MG63 (cell line): Measurements from ENCODE around the gene SLC2A14. TPM values are rescaled to one million over a fixed set of nuclear protein-coding genes. Genes with fewer than 3 reads are reported as not detected.
"Not testable (repeated sequence)": the region's sequence is repeated elsewhere in the genome, so short reads cannot be mapped to it uniquely, and the experiment has no call there.

Source experiments
- DNase-seq: peaks from one replicate; pipeline ENCODE4 v3.0.0-alpha.2; 2020
- H3K27me3 ChIP-seq: fragments of 250-450 bp; sonication (Bioruptor Pico); 2 replicates; pipeline ENCODE4 v1.5.1; 2020; ENCODE audit warnings: mild to moderate bottlenecking, moderate library complexity
- H3K36me3 ChIP-seq: fragments of 250-450 bp; sonication (Bioruptor Pico); 2 replicates; pipeline ENCODE4 v1.5.1; 2020; ENCODE audit warnings: mild to moderate bottlenecking, moderate library complexity
- H3K4me3 ChIP-seq: fragments of 250-450 bp; sonication (Bioruptor Pico); 2 replicates; pipeline ENCODE4 v1.5.1; 2020; ENCODE audit warnings: mild to moderate bottlenecking, moderate library complexity
- H3K9me3 ChIP-seq: fragments of 250-450 bp; sonication (Bioruptor Pico); 2 replicates; pipeline ENCODE4 v1.5.1; 2020; ENCODE audit warnings: mild to moderate bottlenecking, moderate library complexity
- total RNA-seq: library from RNA; depleted of rRNA; stranded (reverse); fragments of >200 nt; shearing (Covaris generic); gene quantifications from 2 replicates; pipeline ENCODE4 v1.2.3, GENCODE V29; 2014; ENCODE audit warnings: low replicate concordance; rRNA removed

The SLC2A14 gene
- total RNA-seq, 1 experiment from 2014 or later, result not detected

DNA sequence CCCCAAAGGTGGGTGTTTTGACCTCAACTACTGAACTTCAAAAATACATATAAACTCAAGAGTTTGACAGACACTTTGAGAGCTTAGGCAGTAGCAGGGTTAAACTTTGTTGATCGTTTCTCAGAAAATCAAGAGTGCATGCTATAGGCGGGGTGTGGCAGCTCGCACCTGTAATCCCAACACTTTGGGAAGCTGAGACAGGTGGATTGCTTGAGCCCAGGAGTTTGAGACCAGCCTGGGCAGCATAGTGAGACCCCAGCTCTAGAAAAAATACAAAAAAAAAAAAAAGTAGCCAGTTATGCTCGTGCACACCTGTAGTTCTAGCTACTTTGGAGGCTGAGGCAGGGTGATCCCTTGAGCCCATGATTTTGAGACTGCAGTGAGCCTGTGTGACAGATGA, 71.3 kb downstream of the SLC2A14 start:
- no peaks in the 10 kb centered on the region for H3K36me3 ChIP-seq
- no peaks in the 10 kb centered on the region for H3K27me3 ChIP-seq
- no peak for DNase-seq
- H3K4me3 ChIP-seq, result no peak overlapping the region
- H3K9me3 ChIP-seq, result no peaks in the 10 kb centered on the region

- not testable (repeated sequence) for H3K27me3 ChIP-seq, DNase-seq, H3K36me3 ChIP-seq, H3K4me3 ChIP-seq, H3K9me3 ChIP-seq
Observed at GRCh38 chr12:7798750-7799308, 73.9 kb downstream of the SLC2A14 start.

DNA sequence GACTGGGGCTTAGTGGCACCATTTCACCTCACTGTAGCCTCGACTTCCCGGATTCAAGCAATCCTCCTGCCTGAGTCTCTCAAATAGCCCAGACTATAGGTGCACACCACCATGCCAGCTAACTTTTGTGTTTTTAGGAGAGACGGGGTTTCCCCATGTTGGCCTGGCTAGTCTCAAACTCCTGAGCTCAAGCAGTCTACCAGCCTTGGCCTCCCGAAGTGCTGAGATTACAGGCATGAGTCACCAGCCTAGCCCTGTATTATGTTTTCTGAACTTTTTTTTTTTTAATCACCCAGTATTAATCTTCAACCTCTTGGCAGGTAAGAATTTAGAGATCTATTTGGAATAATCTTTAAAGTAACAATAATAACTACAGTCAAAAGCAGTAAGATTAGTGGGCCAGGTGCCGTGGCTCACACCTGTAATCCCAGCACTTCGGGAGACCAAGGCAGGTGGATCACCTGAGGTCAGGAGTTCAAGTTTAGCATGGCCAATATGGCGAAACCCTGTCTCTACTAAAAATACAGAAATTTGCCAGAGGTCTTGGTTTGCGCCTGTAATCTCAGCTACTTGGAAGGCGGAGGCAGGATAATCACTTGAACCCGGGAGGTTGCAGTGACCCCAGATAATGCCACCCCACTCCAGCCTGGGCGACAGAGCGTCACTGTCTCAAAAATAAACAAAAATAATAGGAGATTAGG, 74.9 kb downstream of the SLC2A14 start:
- peak; percentile 10 for DNase-seq
- no peaks in the 10 kb centered on the region for H3K27me3 ChIP-seq

DNA sequence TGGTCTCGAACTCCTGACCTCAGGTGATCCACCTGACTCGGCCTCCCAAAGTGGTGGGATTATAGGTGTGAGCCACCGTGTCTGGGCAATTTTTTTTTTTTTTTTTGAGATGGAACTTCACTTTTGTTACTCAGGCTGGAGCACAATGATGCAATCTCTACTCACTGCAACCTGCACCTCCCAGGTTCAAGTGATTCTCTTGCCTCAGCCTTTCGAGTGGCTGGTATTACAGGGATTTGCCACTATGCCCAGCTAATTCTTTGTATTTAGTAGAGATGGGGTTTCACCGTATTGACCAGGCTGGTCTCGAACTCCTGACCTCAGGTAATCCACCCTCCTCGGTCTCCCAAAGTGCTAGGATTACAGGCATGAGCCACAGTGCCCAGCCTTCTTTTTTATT, 75.4 kb downstream of the SLC2A14 start:
- not testable (repeated sequence) for H3K36me3 ChIP-seq, DNase-seq, H3K4me3 ChIP-seq, H3K27me3 ChIP-seq, H3K9me3 ChIP-seq

More for the DNA sequence above, 74.9 kb downstream of the SLC2A14 start:
- Histone ChIP-seq H3K36me3 (no peaks in the 10 kb centered on the region), H3K4me3 (no peak overlapping the region), H3K9me3 (no peaks in the 10 kb centered on the region)

DNA sequence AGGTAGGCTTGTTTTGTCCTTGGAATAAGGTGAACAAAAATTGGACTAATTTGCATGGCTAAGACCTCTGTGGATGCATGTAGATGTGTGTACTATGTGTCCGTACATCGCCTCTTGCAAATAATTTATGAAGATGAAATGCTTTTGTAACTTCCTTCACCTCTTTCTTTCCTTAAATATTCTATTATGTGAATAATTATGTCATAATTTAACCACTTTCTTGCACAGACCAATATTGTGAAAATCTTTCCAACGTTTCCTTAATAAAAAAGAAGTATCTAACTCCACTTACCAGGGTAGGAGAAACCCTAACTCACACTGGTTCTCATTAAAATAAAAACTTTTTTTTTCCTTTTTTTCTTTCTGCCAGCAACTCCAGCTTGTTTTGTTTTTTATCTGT, 79.5 kb downstream of the SLC2A14 start:
- no peak for DNase-seq
- no peaks in the 10 kb centered on the region for H3K27me3 ChIP-seq
- no peaks in the 10 kb centered on the region for H3K9me3 ChIP-seq
- no peak overlapping the region for H3K4me3 ChIP-seq
- no peaks in the 10 kb centered on the region for H3K36me3 ChIP-seq

GRCh38 chr12:7788884-7789528, 83.7 kb downstream of the SLC2A14 start, which contains the start of gene NANOG:
NANOG (plus strand) TSS chr12:7789402; CDS start chr12:7789615, 213 bp downstream.
- not testable (repeated sequence) for DNase-seq, H3K27me3 ChIP-seq, H3K4me3 ChIP-seq, H3K9me3 ChIP-seq, H3K36me3 ChIP-seq

GRCh38 chr12:7788294-7788660, 84.4 kb downstream of the SLC2A14 start:
- Histone ChIP-seq H3K4me3 (no peak overlapping the region), H3K27me3 (peaks cover 6% of the 10 kb centered on the region; the same call in 1 of the 2 replicates), H3K9me3 (no peaks in the 10 kb centered on the region), H3K36me3 (no peaks in the 10 kb centered on the region)
- no peak for DNase-seq

GRCh38 chr12:7787574-7788293, 85.0 kb downstream of the SLC2A14 start:
- Histone ChIP-seq H3K36me3 (no peaks in the 10 kb centered on the region), H3K9me3 (no peaks in the 10 kb centered on the region), H3K4me3 (no peak overlapping the region), H3K27me3 (peaks cover 6% of the 10 kb centered on the region; the same call in 1 of the 2 replicates)
- DNase-seq, result peak; percentile 16

- H3K36me3 ChIP-seq, result no peaks in the 10 kb centered on the region
- H3K9me3 ChIP-seq, result no peaks in the 10 kb centered on the region
- DNase-seq, result no peak
- H3K27me3 ChIP-seq, result peaks cover 6% of the 10 kb centered on the region; the same call in 1 of the 2 replicates
- no peak overlapping the region for H3K4me3 ChIP-seq
Observed at GRCh38 chr12:7784701-7785100, 88.0 kb downstream of the SLC2A14 start.

- not testable (repeated sequence) for H3K36me3 ChIP-seq, H3K9me3 ChIP-seq, H3K27me3 ChIP-seq, H3K4me3 ChIP-seq, DNase-seq
Observed at GRCh38 chr12:7783433-7783832, 89.3 kb downstream of the SLC2A14 start.

DNA sequence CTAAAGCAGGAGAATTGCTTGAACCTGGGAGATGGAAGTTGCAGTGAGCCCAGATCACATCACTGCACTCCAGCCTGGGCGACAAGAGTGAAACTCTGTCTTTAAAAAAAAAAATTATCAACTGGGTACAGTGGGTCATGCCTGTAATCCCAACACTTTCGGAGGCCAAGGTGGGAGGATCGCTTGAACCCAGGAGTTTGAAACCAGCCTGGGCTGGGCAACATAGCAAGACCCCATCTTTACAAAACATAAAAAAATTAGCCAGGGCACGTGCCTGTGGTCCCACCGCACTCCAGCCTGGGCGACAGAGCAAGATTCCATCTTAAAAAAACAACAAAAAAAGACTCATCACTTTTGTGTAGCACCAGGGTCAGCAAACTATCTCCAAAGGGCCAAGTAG, 90.7 kb downstream of the SLC2A14 start:
- Histone ChIP-seq H3K36me3 (no peaks in the 10 kb centered on the region), H3K9me3 (no peaks in the 10 kb centered on the region), H3K4me3 (no peak overlapping the region), H3K27me3 (no peaks in the 10 kb centered on the region)
- DNase-seq, result no peak

DNA sequence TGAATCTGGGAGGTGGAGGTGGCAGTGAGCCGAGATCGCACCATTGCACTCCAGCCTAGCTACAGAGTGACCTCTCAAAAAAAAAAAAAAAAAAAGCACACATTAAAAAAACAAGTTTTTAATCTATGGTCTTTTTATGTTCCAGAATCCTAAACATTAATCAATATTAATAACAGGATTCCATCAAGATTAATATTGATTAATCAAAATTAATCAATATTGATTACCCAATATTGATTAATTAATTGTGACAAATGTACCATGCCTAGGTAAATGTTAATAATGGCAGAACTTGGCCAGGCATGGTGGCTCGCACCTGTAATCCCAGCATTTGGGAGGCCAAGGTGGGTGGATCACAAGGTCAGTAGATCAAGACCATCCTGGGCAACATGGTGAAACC, 91.4 kb downstream of the SLC2A14 start:
- Histone ChIP-seq H3K9me3 (no peaks in the 10 kb centered on the region), H3K36me3 (no peaks in the 10 kb centered on the region), H3K27me3 (no peaks in the 10 kb centered on the region), H3K4me3 (no peak overlapping the region)
- DNase-seq, result no peak

- Histone ChIP-seq H3K4me3 (no peak overlapping the region), H3K27me3 (no peaks in the 10 kb centered on the region), H3K9me3 (no peaks in the 10 kb centered on the region), H3K36me3 (no peaks in the 10 kb centered on the region)
- no peak for DNase-seq
Observed at GRCh38 chr12:7769999-7770398, 102.7 kb downstream of the SLC2A14 start.

Other genes starting within 250 kb of the SLC2A14 start
- gene APOBEC1, start 207.0 kb downstream of the SLC2A14 start, total RNA-seq, result not detected in 2 replicates
- not detected in 2 replicates for gene GDF3, start 177.1 kb downstream of the SLC2A14 start, total RNA-seq
- gene DPPA3, start 161.5 kb downstream of the SLC2A14 start, total RNA-seq, result not detected in 2 replicates
- gene CLEC4C, start 125.5 kb downstream of the SLC2A14 start, total RNA-seq, result not detected in 2 replicates
- not detected in 2 replicates for gene NANOGNB, start 107.7 kb downstream of the SLC2A14 start, total RNA-seq
- gene NANOG, start 83.5 kb downstream of the SLC2A14 start, total RNA-seq, result not detected in 2 replicates
- 0.72 and 2.1 TPM in 2 replicates for gene SLC2A3, start 63.3 kb upstream of the SLC2A14 start, total RNA-seq
- 3.6 and 5.9 TPM in 2 replicates for gene FOXJ2, start 159.8 kb upstream of the SLC2A14 start, total RNA-seq
- gene C3AR1, start 193.4 kb upstream of the SLC2A14 start, total RNA-seq, result not detected in 2 replicates
- 24.7 and 48.5 TPM in 2 replicates for gene NECAP1, start 209.4 kb upstream of the SLC2A14 start, total RNA-seq